HCT116 (cell line): ENCODE data around the gene LGALS9. TPM values are rescaled to one million over a fixed set of nuclear protein-coding genes. Genes with fewer than 3 reads are reported as not detected.

Experiments
- ATAC-seq: fragments of 200-7000 bp; cut with Tn5 transposase; 2 replicates; pipeline ENCODE4 v1.9.1; 2020; ENCODE audit warnings: mild to moderate bottlenecking, moderate library complexity
- BruUV-seq: library from RNA; stranded (reverse); fragments of 400-500 nt; replicated peaks from 2 replicates; lab custom pipeline; 2021; lab: Mats Ljungman, UMichigan
- CTCF ChIA-PET: fragments of 300-600 bp; sonication (Branson Sonifier 250); formaldehyde crosslinking; loops from one replicate; lab custom pipeline; 2021; ENCODE audit warnings: antibody characterized with exemption; lab: Charles Lee
- POLR2A ChIA-PET: fragments of 300-600, 350-600 bp; sonication (Branson Sonifier 250); formaldehyde crosslinking; loops from one replicate; lab custom pipeline; 2021; ENCODE audit warnings: antibody characterized with exemption; lab: Charles Lee
- RAD21 ChIA-PET, 2 experiments: fragments of 300-600 bp; sonication (Branson Sonifier 250); formaldehyde crosslinking; loops; one replicate each; lab custom pipeline; 2023; ENCODE audit warnings: low total read pairs in 2 of 2; ENCODE audit not compliant: uncharacterized antibody in 2 of 2, unreplicated experiment in 2 of 2, low non-redundant PET in 1 of 2; lab: Charles Lee
- DNase-seq: peaks from one replicate; pipeline ENCODE4 v3.0.0-alpha.2; 2010; ENCODE audit warnings: low read depth, low spot score
- H2AFZ ChIP-seq: fragments of 200-600 bp; shearing (Covaris generic), sonication (generic); 2 replicates; pipeline ENCODE4 v1.6.1; 2017; ENCODE audit warnings: low read depth, mixed run types, mixed read lengths, antibody characterized with exemption, low read length; ENCODE audit not compliant: poor library complexity, severe bottlenecking
- H3K27ac ChIP-seq: 2 replicates; pipeline ENCODE4 v1.5.1; 2012; ENCODE audit warnings: low read depth, low read length
- H3K27me3 ChIP-seq: fragments of 200-600 bp; sonication (generic); 2 replicates; pipeline ENCODE4 v1.6.1; 2016; ENCODE audit warnings: mixed run types, low read length, mixed read lengths; ENCODE audit not compliant: insufficient read depth
- H3K36me3 ChIP-seq, 2 experiments: fragments of 200-500 bp in 1 of 2; fragments of 200-600 bp in 1 of 2; sonication (Bioruptor generic) in 1 of 2; sonication (generic) in 1 of 2; 2 replicates each; pipeline versions ENCODE4 v1.5.1 to v1.6.1; 2014 to 2016; ENCODE audit warnings: low read length in 2 of 2, inconsistent platforms in 1 of 2, mixed read lengths in 1 of 2, mixed run types in 1 of 2; ENCODE audit not compliant: insufficient read depth in 2 of 2, control insufficient read depth in 1 of 2
- H3K4me1 ChIP-seq, 2 experiments: fragments of 200-600 bp in 1 of 2; sonication (generic) in 1 of 2; 2 replicates each; pipeline versions ENCODE4 v1.5.1 to v1.6.1; 2012 to 2017; ENCODE audit warnings: low read length in 2 of 2, inconsistent platforms in 1 of 2, mild to moderate bottlenecking in 1 of 2, mixed read lengths in 1 of 2, mixed run types in 1 of 2, moderate library complexity in 1 of 2; ENCODE audit not compliant: insufficient read depth in 2 of 2, control insufficient read depth in 1 of 2
- H3K4me2 ChIP-seq: fragments of 200-600 bp; sonication (generic); 2 replicates; pipeline ENCODE4 v1.6.1; 2017; ENCODE audit warnings: mixed run types, low read length, mixed read lengths
- H3K4me3 ChIP-seq, 2 experiments: fragments of 200-600 bp in 1 of 2; sonication (generic) in 1 of 2; replicated peaks in 1 of 2; 2 replicates each; pipeline ENCODE4 v1.5.1; 2011 to 2016; ENCODE audit warnings: low read length in 2 of 2, control low read depth in 1 of 2, low read depth in 1 of 2, mild to moderate bottlenecking in 1 of 2, mixed read lengths in 1 of 2, mixed run types in 1 of 2
- H3K79me2 ChIP-seq: fragments of 200-600 bp; sonication (generic); 2 replicates; pipeline ENCODE4 v1.6.1; 2017; ENCODE audit warnings: mild to moderate bottlenecking, mixed run types, low read length, moderate library complexity, mixed read lengths; ENCODE audit not compliant: insufficient read depth
- H3K9ac ChIP-seq: fragments of 200-600 bp; sonication (generic); 2 replicates; pipeline ENCODE4 v1.6.1; 2016; ENCODE audit warnings: low read length, mixed read lengths
- H3K9me2 ChIP-seq: fragments of 200-600 bp; sonication (generic), shearing (Covaris generic); 2 replicates; pipeline ENCODE4 v1.6.1; 2017; ENCODE audit warnings: mixed run types, mild to moderate bottlenecking, moderate library complexity; ENCODE audit not compliant: insufficient read depth
- H3K9me3 ChIP-seq, 2 experiments: fragments of 200-500 bp in 1 of 2; fragments of 200-600 bp in 1 of 2; sonication (Bioruptor generic) in 1 of 2; sonication (generic) in 1 of 2; 2 replicates each; pipeline ENCODE4 v1.6.1; 2014 to 2017; ENCODE audit warnings: low read length in 2 of 2, mixed read lengths in 2 of 2, inconsistent platforms in 1 of 2, low read depth in 1 of 2, mild to moderate bottlenecking in 1 of 2, mixed run types in 1 of 2, moderate library complexity in 1 of 2; ENCODE audit not compliant: control insufficient read depth in 1 of 2, insufficient read depth in 1 of 2
- H4K20me1 ChIP-seq: fragments of 200-600 bp; sonication (generic), shearing (Covaris generic); 2 replicates; pipeline ENCODE4 v1.6.1; 2017; ENCODE audit warnings: mixed run types, mild to moderate bottlenecking, moderate library complexity; ENCODE audit not compliant: insufficient read depth
- ATF3 ChIP-seq: IDR thresholded peaks from 2 replicates; pipeline ENCODE4 v1.6.1; 2012
- CEBPB ChIP-seq: IDR thresholded peaks from 2 replicates; pipeline ENCODE4 v1.6.1; 2012; ENCODE audit warnings: low read depth
- EZH2 ChIP-seq: fragments of 200-600 bp; sonication (generic); IDR thresholded peaks from 2 replicates; pipeline ENCODE4 v1.6.1; 2017; ENCODE audit warnings: antibody characterized with exemption, mixed run types
- EZH2phosphoT487 ChIP-seq: fragments of 200-600 bp; IDR thresholded peaks from 2 replicates; pipeline ENCODE4 v1.6.1; 2018; ENCODE audit warnings: antibody characterized with exemption, borderline replicate concordance
- FOSL1 ChIP-seq: IDR thresholded peaks from 2 replicates; pipeline ENCODE4 v1.6.1; 2012; ENCODE audit warnings: low read depth
- JUND ChIP-seq: IDR thresholded peaks from 2 replicates; pipeline ENCODE4 v1.6.1; 2012
- MAX ChIP-seq: IDR thresholded peaks from 2 replicates; pipeline ENCODE4 v1.6.1; 2012
- POLR2A ChIP-seq: IDR thresholded peaks from 2 replicates; pipeline ENCODE4 v1.7.0; 2011; ENCODE audit warnings: borderline replicate concordance; ENCODE audit not compliant: insufficient read depth, insufficient read length; ENCODE audit errors: extremely low read depth
- RAD21 ChIP-seq: IDR thresholded peaks from 2 replicates; pipeline ENCODE4 v1.6.1; 2012; ENCODE audit warnings: low read depth, mild to moderate bottlenecking
- SIN3A ChIP-seq: IDR thresholded peaks from 2 replicates; pipeline ENCODE4 v1.6.1; 2012; ENCODE audit warnings: low read depth
- SP1 ChIP-seq: IDR thresholded peaks from 2 replicates; pipeline ENCODE4 v1.6.1; 2012; ENCODE audit warnings: low read depth
- ZBTB33 ChIP-seq: IDR thresholded peaks from 2 replicates; pipeline ENCODE4 v1.6.1; 2011; ENCODE audit warnings: mild to moderate bottlenecking, low read length, moderate library complexity; ENCODE audit not compliant: insufficient replicate concordance; ENCODE audit errors: extremely low read depth
- ZNF274 ChIP-seq: fragments of 200-500 bp; sonication (Bioruptor generic); IDR thresholded peaks from 2 replicates; pipeline ENCODE4 v1.6.1; 2014; ENCODE audit warnings: mild to moderate bottlenecking, low read depth, low read length, inconsistent platforms
- intact Hi-C: fragments of 100-400 bp; cut with micrococcal nuclease; formaldehyde crosslinking; loops from 2 replicates; pipeline ENCODE4 v1.10.0; 2022
- total RNA-seq: library from RNA; stranded (reverse); gene quantifications from one replicate; pipeline ENCODE4 v1.2.1, GENCODE V29; 2021; ENCODE audit not compliant: unreplicated experiment

The LGALS9 gene
- total RNA-seq, 1 experiment from 2014 or later, result 1.9 TPM

GRCh38 chr17:27664606-27664965, 33.6 kb downstream of the LGALS9 start:
- POLR2A ChIA-PET, result no interaction called here
- RAD21 ChIA-PET, result no interaction called here
- Histone ChIP-seq H2AFZ (no peak overlapping the region), H3K36me3 (no peaks in the 10 kb centered on the region), H3K9me2 (no peaks in the 10 kb centered on the region), H3K27me3 (no peaks in the 10 kb centered on the region), H3K9ac (no peak overlapping the region), H3K4me3 (no peak overlapping the region), H3K4me2 (no peak overlapping the region), H3K9me3 (no peaks in the 10 kb centered on the region), H3K79me2 (no peaks in the 10 kb centered on the region), H4K20me1 (no peaks in the 10 kb centered on the region), H3K27ac (no peak overlapping the region), H3K4me1 (no peaks in the 10 kb centered on the region)
- no peak for ATAC-seq
- no peak for DNase-seq
- CTCF ChIA-PET, result interaction anchor here (1.2 kb wide), 1 partner anchor 10 kb away, joined by 4 read pairs; no protein-coding TSS in a partner anchor
- intact Hi-C loops, result no loop called here
- no peak for TF ChIP-seq FOSL1
- TF ChIP-seq EZH2, result no peak
- TF ChIP-seq SP1, result no peak
- no peak for TF ChIP-seq CEBPB
- TF ChIP-seq MAX, result no peak
- no peak for TF ChIP-seq POLR2A
- TF ChIP-seq ATF3, result no peak
- TF ChIP-seq ZBTB33, result no peak
- BruUV-seq, result no TSS peak

- H3K9ac ChIP-seq, result no peak overlapping the region
- no TSS peak for BruUV-seq
- no peak overlapping the region for H3K4me3 ChIP-seq
- no peak for DNase-seq
- ATAC-seq, result no peak
- no peak for TF ChIP-seq JUND
- no peak for TF ChIP-seq POLR2A
- no peak for TF ChIP-seq SP1
- TF ChIP-seq ZNF274, result no peak
- TF ChIP-seq ZBTB33, result no peak
- no peak for TF ChIP-seq EZH2phosphoT487
- TF ChIP-seq RAD21, result no peak
- no peak for TF ChIP-seq SIN3A
- TF ChIP-seq MAX, result no peak
- H4K20me1 ChIP-seq, result no peaks in the 10 kb centered on the region
- no peaks in the 10 kb centered on the region for H3K9me3 ChIP-seq
- H3K79me2 ChIP-seq, result no peaks in the 10 kb centered on the region
- no peaks in the 10 kb centered on the region for H3K4me1 ChIP-seq
- no peaks in the 10 kb centered on the region for H3K9me2 ChIP-seq
- POLR2A ChIA-PET, result no interaction called here
- CTCF ChIA-PET, result no interaction called here
- no peak overlapping the region for H2AFZ ChIP-seq
- no peak overlapping the region for H3K4me2 ChIP-seq
- H3K27me3 ChIP-seq, result no peaks in the 10 kb centered on the region
- intact Hi-C loops, result no loop called here
- RAD21 ChIA-PET, result no interaction called here
- H3K36me3 ChIP-seq, result no peaks in the 10 kb centered on the region
- H3K27ac ChIP-seq, result no peak overlapping the region
Observed at GRCh38 chr17:27665549-27665948, 34.6 kb downstream of the LGALS9 start.
